ENCODE measurements around the gene MEX3D. TPM values are rescaled to one million over a fixed set of nuclear protein-coding genes. Genes with fewer than 3 reads are reported as not detected.
"Not testable (repeated sequence)": the region's sequence is repeated elsewhere in the genome, so short reads cannot be mapped to it uniquely, and the experiment has no call there.

The MEX3D gene
- total and polyA plus RNA-seq, 2 donors (not counting 1 experiment from before 2014, with no cell fraction given), result 0.73 to 3.0 TPM

GRCh38 chr19:1520203-1520780 lies 47.8 kb downstream of the MEX3D start:
- Histone ChIP-seq H3K27me3 (replicated peaks in 1 of 4; ENCODE audit: control extremely low read depth in 1 of 4, control insufficient read depth in 3 of 4, insufficient read depth in 4 of 4, low read length in 3 of 4) (peaks cover 0 to 33% (median 18%) of the 10 kb centered on the region in 4 experiments), H2AFZ (ENCODE audit: insufficient read depth, low read depth, low read length, poor library complexity, severe bottlenecking) (no peak overlapping the region), H3K79me2 (ENCODE audit: control insufficient read depth, insufficient read depth, low read length) (no peaks in the 10 kb centered on the region), H3K9ac (ENCODE audit: low read length) (no peak overlapping the region), H3K27ac (ENCODE audit: low read length in 2 of 2) (no peak overlapping the region), H4K20me1 (ENCODE audit: control insufficient read depth, insufficient read depth, low read length, poor library complexity, severe bottlenecking) (no peaks in the 10 kb centered on the region), H3K4me2 (replicated peaks; ENCODE audit: low read depth, low read length, poor library complexity, severe bottlenecking) (no peak overlapping the region), H3K9me3 (ENCODE audit: control extremely low read depth in 1 of 3, control insufficient read depth in 2 of 3, insufficient read depth in 1 of 3, low read length in 2 of 3) (peaks cover 0 to 25% (median 0%) of the 10 kb centered on the region in 3 donors), H3K4me1 (ENCODE audit: control insufficient read depth in 2 of 2, insufficient read depth in 2 of 2, low read length in 2 of 2) (peaks cover 3 to 8% of the 10 kb centered on the region in 2 donors), H3K36me3 (replicated peaks in 1 of 2; ENCODE audit: control extremely low read depth in 1 of 2, control insufficient read depth in 1 of 2, extremely low read depth in 1 of 2, insufficient read depth in 2 of 2, low read length in 1 of 2) (no peaks in the 10 kb centered on the region), H3K4me3 (ENCODE audit: control extremely low read depth in 1 of 5, extremely low read depth in 1 of 5, insufficient read depth in 1 of 5, low read depth in 2 of 5, low read length in 4 of 5) (no peak overlapping the region)
- DNase-seq, result no peak
- ChIA-PET POLR2A (no interaction called here), CTCF (no interaction called here)
- TF ChIP-seq EZH2 (IDR thresholded peaks at IDR 0.05; ENCODE audit: borderline replicate concordance, insufficient read depth, low read depth, low read length, poor library complexity, severe bottlenecking) (no peak), CTCF (IDR thresholded peaks at IDR 0.05) (no peak)
- no peak overlapping the region for H3K4me3 Mint-ChIP-seq
- intact Hi-C loops (cut with micrococcal nuclease), result no loop called here
- H3K9me3 Mint-ChIP-seq (ENCODE audit: insufficient read depth), result no peaks in the 10 kb centered on the region
- H3K27ac Mint-ChIP-seq, result no peak overlapping the region
- 80% methylated on average over 17 of the region's 17 CpGs for WGBS (ENCODE audit: insufficient coverage)
- peaks cover 7% of the 10 kb centered on the region for H3K4me1 Mint-ChIP-seq
- H3K27me3 Mint-ChIP-seq, result peaks cover 34% of the 10 kb centered on the region
- ATAC-seq (ENCODE audit: low read depth), result no peak

- H2AFZ ChIP-seq (ENCODE audit: insufficient read depth, low read depth, low read length, poor library complexity, severe bottlenecking); H3K9ac ChIP-seq (ENCODE audit: low read length); H3K36me3 ChIP-seq (replicated peaks in 1 of 2; ENCODE audit: control extremely low read depth in 1 of 2, control insufficient read depth in 1 of 2, extremely low read depth in 1 of 2, insufficient read depth in 2 of 2, low read length in 1 of 2); DNase-seq; ATAC-seq (ENCODE audit: low read depth); H3K27ac ChIP-seq (ENCODE audit: low read length in 2 of 2); H3K79me2 ChIP-seq (ENCODE audit: control insufficient read depth, insufficient read depth, low read length); H4K20me1 ChIP-seq (ENCODE audit: control insufficient read depth, insufficient read depth, low read length, poor library complexity, severe bottlenecking); H3K4me1 Mint-ChIP-seq; H3K27ac Mint-ChIP-seq; H3K4me2 ChIP-seq (replicated peaks; ENCODE audit: low read depth, low read length, poor library complexity, severe bottlenecking); H3K9me3 Mint-ChIP-seq (ENCODE audit: insufficient read depth); intact Hi-C loops (cut with micrococcal nuclease); H3K4me3 ChIP-seq (ENCODE audit: control extremely low read depth in 1 of 5, extremely low read depth in 1 of 5, insufficient read depth in 1 of 5, low read depth in 2 of 5, low read length in 4 of 5); CTCF ChIA-PET; H3K4me3 Mint-ChIP-seq; H3K4me1 ChIP-seq (ENCODE audit: control insufficient read depth in 2 of 2, insufficient read depth in 2 of 2, low read length in 2 of 2): not testable (repeated sequence)
- H3K27me3 Mint-ChIP-seq, result peaks cover 30% of the 10 kb centered on the region
- Histone ChIP-seq H3K9me3 (ENCODE audit: control extremely low read depth in 1 of 3, control insufficient read depth in 2 of 3, insufficient read depth in 1 of 3, low read length in 2 of 3) (peaks cover 0 to 21% (median 0%) of the 10 kb centered on the region in 3 donors), H3K27me3 (replicated peaks in 1 of 4; ENCODE audit: control extremely low read depth in 1 of 4, control insufficient read depth in 3 of 4, insufficient read depth in 4 of 4, low read length in 3 of 4) (peaks cover 0 to 33% (median 15%) of the 10 kb centered on the region in 4 experiments)
- POLR2A ChIA-PET, result interaction anchor here (0.7 kb wide), 1 partner anchor 99 kb away, joined by 7 read pairs; no protein-coding TSS in a partner anchor
- WGBS (ENCODE audit: insufficient coverage), result 80% methylated on average over 5 of the region's 8 CpGs
Observed at GRCh38 chr19:1519802-1520201, 48.3 kb downstream of the MEX3D start.
